H1 (cell line): ENCODE results near the gene ANKS1B. TPM values are rescaled to one million over a fixed set of nuclear protein-coding genes. Genes with fewer than 3 reads are reported as not detected.

ENCODE experiments used
- CTCF ChIA-PET: fragments of 300-600 bp; sonication (Branson Sonifier 250); formaldehyde crosslinking; loops from one replicate; lab custom pipeline; 2021; ENCODE audit not compliant: partially characterized antibody; lab: Charles Lee
- POLR2A ChIA-PET: fragments of 300-600 bp; sonication (Branson Sonifier 250); formaldehyde crosslinking; loops from one replicate; lab custom pipeline; 2021; ENCODE audit warnings: inconsistent platforms; ENCODE audit not compliant: partially characterized antibody; lab: Charles Lee
- DNase-seq, 2 experiments: peaks; one replicate each; pipeline versions ENCODE4 v3.0.0 to v3.0.0-alpha.2; 2010 to 2022; ENCODE audit warnings: low spot score in 2 of 2, low read depth in 1 of 2, mixed read lengths in 1 of 2
- FAIRE-seq: peaks from 2 replicates; lab custom pipeline; 2011; peaks lifted over from hg19 to GRCh38; lab: Jason Lieb, UNC
- H2AFZ ChIP-seq: 2 replicates; pipeline ENCODE4 v1.8.1; 2012; ENCODE audit warnings: low read length, inconsistent platforms
- H2AK5ac ChIP-seq: 2 replicates; pipeline ENCODE4 v1.6.1; 2013; ENCODE audit warnings: low read depth, low read length
- H2BK120ac ChIP-seq: replicated peaks from 2 replicates; pipeline ENCODE3; 2013; ENCODE audit warnings: low read depth, low read length, inconsistent platforms
- H2BK12ac ChIP-seq: 2 replicates; pipeline ENCODE4 v1.6.1; 2013; ENCODE audit warnings: low read depth, low read length
- H2BK15ac ChIP-seq: 2 replicates; pipeline ENCODE4 v1.6.1; 2013; ENCODE audit warnings: low read length
- H2BK20ac ChIP-seq: 2 replicates; pipeline ENCODE4 v1.6.1; 2013; ENCODE audit warnings: low read length
- H2BK5ac ChIP-seq: 2 replicates; pipeline ENCODE4 v1.6.1; 2013; ENCODE audit warnings: low read depth, low read length
- H3K14ac ChIP-seq: 2 replicates; pipeline ENCODE4 v1.6.1; 2013; ENCODE audit warnings: inconsistent platforms; ENCODE audit not compliant: insufficient read length
- H3K18ac ChIP-seq: 2 replicates; pipeline ENCODE4 v1.6.1; 2013; ENCODE audit warnings: low read length; ENCODE audit errors: extremely low read depth
- H3K23ac ChIP-seq: 2 replicates; pipeline ENCODE4 v1.6.1; 2013; ENCODE audit warnings: inconsistent platforms; ENCODE audit not compliant: insufficient read length
- H3K23me2 ChIP-seq: 2 replicates; pipeline ENCODE4 v1.6.1; 2013; ENCODE audit warnings: low read depth, low read length
- H3K27ac ChIP-seq: 2 replicates; pipeline ENCODE4 v1.6.1; 2011; ENCODE audit warnings: low read depth, low read length, inconsistent platforms
- H3K27me3 ChIP-seq, 4 experiments: replicated peaks in 1 of 4; 1 replicate in 1 of 4; 2 replicates in 3 of 4; pipeline versions ENCODE4 v1.6.1 to v1.8.1; 2011 to 2013; ENCODE audit warnings: low read length in 3 of 4, mild to moderate bottlenecking in 3 of 4, inconsistent platforms in 2 of 4, mixed read lengths in 2 of 4, moderate library complexity in 1 of 4; ENCODE audit not compliant: control insufficient read depth in 3 of 4, insufficient read depth in 3 of 4; ENCODE audit errors: extremely low read depth in 1 of 4
- H3K36me3 ChIP-seq, 4 experiments: 2 replicates each; pipeline versions ENCODE4 v1.6.1 to v1.8.1; 2011 to 2013; ENCODE audit warnings: mild to moderate bottlenecking in 4 of 4, low read length in 3 of 4, moderate library complexity in 2 of 4, control low read depth in 1 of 4, inconsistent platforms in 1 of 4; ENCODE audit not compliant: insufficient read depth in 4 of 4, control insufficient read depth in 2 of 4
- H3K4ac ChIP-seq: replicated peaks from 2 replicates; pipeline ENCODE3; 2013; ENCODE audit warnings: low read length, low read depth, mixed read lengths, inconsistent platforms; ENCODE audit not compliant: insufficient read length
- H3K4me1 ChIP-seq, 4 experiments: replicated peaks in 1 of 4; 1 replicate in 1 of 4; 2 replicates in 3 of 4; pipeline versions ENCODE4 v1.6.1 to v1.8.1; 2011 to 2013; ENCODE audit warnings: low read length in 3 of 4, inconsistent platforms in 2 of 4, mixed read lengths in 1 of 4; ENCODE audit not compliant: insufficient read depth in 4 of 4, control insufficient read depth in 3 of 4
- H3K4me2 ChIP-seq, 2 experiments: 2 replicates each; pipeline versions ENCODE4 v1.6.1 to v1.8.1; 2011 to 2013; ENCODE audit warnings: low read depth in 2 of 2, low read length in 2 of 2, control low read depth in 1 of 2, inconsistent platforms in 1 of 2, mild to moderate bottlenecking in 1 of 2; ENCODE audit not compliant: insufficient read depth in 1 of 2
- H3K4me3 ChIP-seq, 4 experiments: fragments of 200-600, 300-600 bp in 1 of 4; sonication (generic), shearing (Covaris generic), sonication (Bioruptor Twin) in 1 of 4; 2 replicates each; pipeline versions ENCODE4 v1.5.1 to v1.8.1; 2011 to 2016; ENCODE audit warnings: low read length in 4 of 4, low read depth in 3 of 4, control low read depth in 2 of 4, inconsistent platforms in 2 of 4, mild to moderate bottlenecking in 2 of 4, mixed read lengths in 1 of 4, moderate library complexity in 1 of 4; ENCODE audit not compliant: insufficient read depth in 2 of 4; ENCODE audit errors: extremely low read depth in 1 of 4
- H3K56ac ChIP-seq: replicated peaks from 2 replicates; pipeline ENCODE3; 2013; ENCODE audit warnings: low read depth, mild to moderate bottlenecking, mixed read lengths, low read length, inconsistent platforms; ENCODE audit not compliant: insufficient read length
- H3K79me1 ChIP-seq: 2 replicates; pipeline ENCODE4 v1.6.1; 2013; ENCODE audit warnings: low read depth, low read length, control low read depth
- H3K79me2 ChIP-seq, 2 experiments: 2 replicates each; pipeline versions ENCODE4 v1.6.1 to v1.8.1; 2012 to 2013; ENCODE audit warnings: low read length in 2 of 2, mild to moderate bottlenecking in 2 of 2, inconsistent platforms in 1 of 2; ENCODE audit not compliant: insufficient read depth in 2 of 2, control insufficient read depth in 1 of 2
- H3K9ac ChIP-seq, 4 experiments: replicated peaks in 1 of 4; 1 replicate in 1 of 4; 2 replicates in 3 of 4; pipeline versions ENCODE4 v1.6.1 to v1.8.1; 2011 to 2013; ENCODE audit warnings: low read depth in 3 of 4, low read length in 3 of 4, control low read depth in 2 of 4, mild to moderate bottlenecking in 2 of 4, moderate library complexity in 2 of 4, inconsistent platforms in 1 of 4; ENCODE audit errors: extremely low read depth in 1 of 4
- H3K9me3 ChIP-seq, 2 experiments: 2 replicates each; pipeline versions ENCODE4 v1.6.1 to v1.8.1; 2012 to 2013; ENCODE audit warnings: mild to moderate bottlenecking in 2 of 2, moderate library complexity in 2 of 2, control low read depth in 1 of 2, inconsistent platforms in 1 of 2, low read depth in 1 of 2, low read length in 1 of 2, mixed read lengths in 1 of 2; ENCODE audit not compliant: insufficient read depth in 2 of 2
- H4K20me1 ChIP-seq, 2 experiments: replicated peaks in 1 of 2; 2 replicates each; pipeline versions ENCODE3 to v1.8.1; 2011 to 2013; ENCODE audit warnings: inconsistent platforms in 2 of 2, low read length in 2 of 2, mild to moderate bottlenecking in 1 of 2; ENCODE audit not compliant: insufficient read depth in 2 of 2, control insufficient read depth in 1 of 2
- H4K5ac ChIP-seq: 2 replicates; pipeline ENCODE4 v1.6.1; 2013; ENCODE audit warnings: low read length, low read depth, mixed read lengths, inconsistent platforms; ENCODE audit not compliant: insufficient read length
- H4K8ac ChIP-seq: 2 replicates; pipeline ENCODE4 v1.8.0; 2013; ENCODE audit warnings: mild to moderate bottlenecking, moderate library complexity, low read length, inconsistent platforms; ENCODE audit not compliant: insufficient read depth; ENCODE audit errors: extremely low read depth
- H4K91ac ChIP-seq: replicated peaks from 2 replicates; pipeline ENCODE3; 2013; ENCODE audit warnings: low read length, mixed read lengths, inconsistent platforms; ENCODE audit not compliant: insufficient read length
- CHD2 ChIP-seq: IDR thresholded peaks from 2 replicates; pipeline ENCODE4 v1.6.1; 2012; ENCODE audit warnings: low read length, improper control_type of control experiment
- SAP30 ChIP-seq: fragments of 300-600 bp; sonication (generic); IDR thresholded peaks from 2 replicates; pipeline ENCODE4 v1.7.1; 2012; ENCODE audit warnings: low read length, moderate library complexity, mild to moderate bottlenecking, inconsistent platforms; ENCODE audit not compliant: insufficient read depth, insufficient replicate concordance
- WGBS, 2 experiments: shearing (Covaris generic) in 1 of 2; methylation state at CpG; one replicate each; pipeline versions ENCODE4 v1.1.6 to v1.1.7; 2013 to 2015; ENCODE audit warnings: low lambda C conversion rate in 2 of 2, mixed read lengths in 2 of 2, inconsistent platforms in 1 of 2, low coverage in 1 of 2, missing lambda C conversion rate in 1 of 2; ENCODE audit not compliant: insufficient replicate concordance in 2 of 2, insufficient coverage in 1 of 2, insufficient read length in 1 of 2; ENCODE audit errors: extremely low coverage in 1 of 2, missing lambda C conversion rate in 1 of 2; 5-methylcytosine and 5-hydroxymethylcytosine counted together
- polyA plus RNA-seq, 7 experiments: library from polyadenylated mRNA; depleted of rRNA in 3 of 7; stranded (reverse) in 5 of 7; unstranded in 2 of 7; fragments of >200 nt in 5 of 7; fragments of 200-250 nt in 2 of 7; gene quantifications; 1 replicate in 5 of 7; 2 replicates in 1 of 7; 4 replicates in 1 of 7; pipeline versions ENCODE4 v1.2.1 to v1.2.3, GENCODE V29; 2011 to 2013; ENCODE audit warnings: missing spikeins in 2 of 7, mixed read lengths in 2 of 7
- total RNA-seq: library from RNA; stranded (reverse); fragmentation: NEBNext Ultra II Directional; extraction: Animal tissue kit (Norgen Biotek cat#: 25700); gene quantifications from 2 replicates; pipeline ENCODE4 v1.2.1, GENCODE V29; 2021

ANKS1B gene
- total and polyA plus RNA-seq, 2 of the 8 experiments (the other 6 are each of a cell fraction or from before 2014, with no cell fraction given) = 2.7 to 6.1 TPM

DNA sequence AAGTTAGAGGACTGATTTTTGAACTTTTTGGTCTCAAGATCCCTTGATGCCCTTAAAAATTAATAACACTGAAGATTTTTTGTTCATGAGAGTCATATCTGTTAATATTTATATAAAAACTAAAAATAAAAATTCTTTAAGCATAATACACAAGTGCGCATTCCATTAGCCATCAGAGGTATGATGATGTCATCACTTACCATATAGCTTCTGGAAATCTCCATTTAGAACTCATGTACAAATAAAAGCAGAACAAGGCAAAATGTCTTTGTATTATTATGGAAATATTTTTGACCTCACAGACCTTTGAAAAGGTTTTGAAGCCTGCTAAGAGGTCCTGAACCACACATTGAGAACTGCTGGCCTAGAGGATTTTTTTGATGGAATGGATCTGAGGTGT is 551.6 kb downstream of the ANKS1B start:
- Histone ChIP-seq H2BK5ac (no peak overlapping the region), H3K4me2 (no peak overlapping the region), H2BK15ac (no peak overlapping the region), H3K9ac (no peak overlapping the region), H2AFZ (no peak overlapping the region), H3K23ac (no peak overlapping the region), H3K4me3 (no peak overlapping the region), H2BK120ac (no peak overlapping the region), H2AK5ac (no peak overlapping the region), H3K4ac (no peak overlapping the region), H3K18ac (no peak overlapping the region), H2BK20ac (no peak overlapping the region), H3K56ac (no peak overlapping the region), H3K27me3 (no peaks in the 10 kb centered on the region), H4K8ac (no peak overlapping the region), H3K79me2 (no peaks in the 10 kb centered on the region), H3K4me1 (peaks cover 0 to 2% (median 0%) of the 10 kb centered on the region in 4 experiments; a peak in 1 of 7 replicates), H4K91ac (no peak overlapping the region), H3K14ac (no peak overlapping the region), H3K27ac (no peak overlapping the region), H4K20me1 (no peaks in the 10 kb centered on the region), H3K79me1 (no peaks in the 10 kb centered on the region), H3K23me2 (no peaks in the 10 kb centered on the region), H2BK12ac (no peak overlapping the region), H3K36me3 (no peaks in the 10 kb centered on the region), H3K9me3 (no peaks in the 10 kb centered on the region), H4K5ac (no peak overlapping the region)
- FAIRE-seq (no peak), DNase-seq (no peak)
- ChIA-PET POLR2A (no interaction called here), CTCF (interaction anchor here (0.5 to 1.0 kb wide), 3 partner anchors 37 to 483 kb away, joined by 3 read pairs; no protein-coding TSS in a partner anchor)
- 100% methylated on average over 1 of the region's 1 CpG; no CpG with 5 or more reads in 1 of the 2 experiments for WGBS, 2 experiments
- no peak for TF ChIP-seq CHD2
- TF ChIP-seq SAP30 = no peak
